NCI-H2107 treated with DMSO at 0.1 percent for 48 hours (cell line): ENCODE results near the gene OPN3.

Experiments used
- DNase-seq: peaks from one replicate; lab custom pipeline; 2025; ENCODE audit not compliant: unreplicated experiment; lab: John Stamatoyannopoulos, UW

The OPN3 gene

GRCh38 chr1:241646201-241646600, 6.0 kb upstream of the OPN3 start:
- DNase-seq = no peak

DNA sequence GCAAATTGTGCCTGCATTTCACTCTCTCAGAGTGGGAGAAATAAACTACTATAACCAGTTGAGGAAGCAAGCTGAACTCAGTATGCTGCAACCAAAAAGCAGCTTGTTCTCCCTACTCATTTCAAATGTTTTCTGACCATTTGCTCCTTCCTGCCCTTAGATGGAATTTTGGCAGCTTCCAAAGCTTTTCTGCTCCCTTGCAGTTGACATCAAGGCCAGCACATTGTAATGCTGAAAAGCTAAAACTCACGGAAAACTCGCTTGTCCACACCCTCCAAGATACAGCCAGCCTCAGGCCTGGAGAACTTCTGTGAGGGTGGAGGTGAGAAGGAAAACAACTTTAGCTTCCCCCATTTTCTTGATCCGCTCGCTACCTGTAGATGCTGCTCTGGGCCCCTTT, 5.0 kb upstream of the OPN3 start:
- DNase-seq = no peak

DNA sequence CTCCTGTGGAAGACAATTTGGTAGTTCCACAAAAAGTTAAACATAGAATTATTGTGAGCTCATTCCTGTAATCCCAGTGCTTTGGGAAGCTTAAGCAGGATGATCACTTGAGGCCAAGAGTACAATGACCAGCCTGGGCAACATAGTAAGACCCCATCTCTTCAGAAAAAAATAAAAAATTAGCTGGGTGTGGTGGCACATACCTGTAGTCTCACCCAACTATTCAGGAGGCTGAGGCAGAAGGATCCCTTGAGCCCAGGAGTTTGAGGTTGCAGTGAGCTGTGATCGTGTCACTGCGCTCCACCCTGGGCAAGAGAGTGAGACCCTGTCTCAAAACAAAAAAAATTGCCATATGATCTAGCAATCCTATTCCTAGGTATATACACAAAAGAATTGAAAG, 4.1 kb upstream of the OPN3 start:
- DNase-seq = no peak

GRCh38 chr1:241642593-241642944, 2.4 kb upstream of the OPN3 start:
- no peak for DNase-seq

GRCh38 chr1:241641773-241642592, 1.8 kb upstream of the OPN3 start:
- no peak for DNase-seq

DNA sequence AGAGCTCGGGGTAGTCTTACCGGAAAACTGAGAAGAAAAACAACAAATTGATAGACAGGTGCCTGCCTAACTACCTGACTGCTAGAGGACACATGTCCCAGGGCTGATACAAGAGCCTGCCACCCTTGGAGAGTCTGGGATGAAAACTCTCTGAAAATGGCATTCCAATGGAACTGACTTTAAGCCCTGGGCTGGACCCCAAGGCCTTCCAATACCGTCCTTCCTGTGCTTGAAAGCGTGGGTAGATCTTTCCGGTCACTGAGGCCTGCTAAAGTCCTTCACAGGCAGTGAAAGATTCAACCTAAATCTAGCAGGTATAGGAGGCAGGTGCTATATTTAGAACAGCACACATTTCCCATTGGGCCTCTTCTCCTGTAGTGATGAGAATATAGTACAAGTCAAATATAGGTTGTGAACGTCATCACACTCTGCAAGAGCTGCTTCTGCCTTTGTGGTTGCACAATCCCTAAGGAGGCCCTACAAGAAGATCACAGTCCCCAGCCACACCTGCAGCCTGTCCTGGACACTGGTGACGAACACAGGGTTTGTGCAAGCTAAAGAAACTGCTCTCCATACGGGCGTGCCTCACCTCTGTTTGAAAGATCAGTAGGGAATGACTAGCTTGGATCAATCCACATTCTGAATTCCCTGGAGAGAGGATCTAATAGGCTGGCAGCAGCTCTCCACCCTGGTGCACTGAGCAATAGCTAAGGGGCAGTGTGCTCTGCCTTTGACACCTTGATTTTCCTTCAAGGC, 876 bp upstream of the OPN3 start:
- DNase-seq = peak; percentile 63

DNA sequence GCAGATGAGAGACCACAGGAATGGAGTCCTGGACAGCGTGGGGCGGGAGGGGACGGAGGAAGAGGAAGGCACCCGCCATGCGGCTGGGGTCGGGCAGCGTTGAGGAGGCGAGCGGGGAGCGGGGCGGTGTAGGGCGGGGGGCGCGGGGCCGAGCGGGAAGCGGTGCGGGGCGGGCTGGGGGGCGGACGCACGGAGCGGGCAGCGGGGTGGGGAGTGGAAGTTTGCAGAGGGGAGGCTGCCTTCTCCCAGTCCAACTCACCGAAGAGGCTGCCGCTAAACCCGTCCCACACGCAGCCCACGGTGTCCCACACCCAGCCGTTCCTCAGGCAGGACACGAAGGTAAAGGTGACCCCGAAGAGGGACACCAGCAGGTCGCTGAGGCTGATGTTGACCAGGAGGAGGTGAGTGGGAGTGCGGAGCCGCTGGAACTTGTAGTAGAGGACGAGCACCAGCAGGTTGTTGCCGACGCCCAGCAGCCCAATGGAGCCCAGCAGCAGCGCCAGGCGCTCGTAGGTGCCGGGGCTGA, 483 bp downstream of the OPN3 start:
- DNase-seq = no peak

GRCh38 chr1:241638909-241639622, 1.1 kb downstream of the OPN3 start:
- peak; percentile 42 for DNase-seq

DNA sequence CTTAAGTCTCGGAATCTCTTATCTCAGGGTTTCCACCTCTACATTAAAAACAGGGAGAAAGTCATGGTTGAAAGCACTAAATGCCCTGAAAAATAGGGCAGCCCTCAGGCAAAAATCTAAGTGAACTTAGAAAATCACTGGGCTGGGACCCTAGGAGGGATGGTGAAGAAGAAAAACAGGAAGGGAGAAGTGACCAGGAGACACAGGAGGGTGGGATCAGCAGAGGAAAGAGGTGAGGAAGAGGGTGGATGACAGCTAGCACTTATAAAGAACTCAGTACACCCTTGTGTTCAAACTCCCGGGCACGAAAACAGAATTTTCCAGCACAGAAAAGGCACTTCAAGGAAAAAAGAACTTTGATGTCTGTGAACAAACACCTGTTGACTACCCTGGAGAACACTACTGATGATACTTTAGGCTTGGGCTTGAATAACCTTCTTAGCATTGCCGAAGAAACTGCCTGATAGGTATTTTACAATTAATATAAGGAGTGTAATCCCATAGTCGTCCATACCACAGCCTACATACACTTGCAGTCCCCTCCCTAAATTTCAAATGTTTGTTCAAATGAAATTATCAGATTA, 2.0 kb downstream of the OPN3 start:
- no peak for DNase-seq

GRCh38 chr1:241637604-241638003, 2.6 kb downstream of the OPN3 start:
- DNase-seq = no peak

DNA sequence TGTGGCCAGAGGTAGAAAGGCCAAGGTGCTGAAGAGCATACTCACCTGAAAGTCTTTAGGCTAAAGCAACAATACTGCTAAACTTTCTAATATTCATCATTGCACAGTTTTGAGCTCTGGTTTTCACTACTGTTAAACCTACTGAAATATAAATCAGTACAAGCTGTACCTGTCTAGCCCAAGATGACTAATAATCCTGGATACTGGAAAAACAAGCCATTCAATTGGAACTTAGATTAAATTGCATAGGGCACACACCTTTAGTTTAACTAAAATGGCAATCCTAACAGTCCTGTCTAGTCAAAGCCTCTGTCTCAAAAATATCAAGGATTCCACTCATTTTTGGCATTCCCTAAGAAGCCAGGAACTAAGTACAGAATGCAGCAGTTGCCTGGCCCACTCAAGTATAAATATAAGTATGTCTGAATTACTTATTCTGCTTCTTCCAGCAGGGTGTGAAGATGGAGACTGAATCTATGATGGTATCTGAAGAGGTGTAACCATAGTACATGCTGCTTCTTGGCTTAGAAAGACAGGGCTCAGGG, 3.1 kb downstream of the OPN3 start:
- no peak for DNase-seq

DNA sequence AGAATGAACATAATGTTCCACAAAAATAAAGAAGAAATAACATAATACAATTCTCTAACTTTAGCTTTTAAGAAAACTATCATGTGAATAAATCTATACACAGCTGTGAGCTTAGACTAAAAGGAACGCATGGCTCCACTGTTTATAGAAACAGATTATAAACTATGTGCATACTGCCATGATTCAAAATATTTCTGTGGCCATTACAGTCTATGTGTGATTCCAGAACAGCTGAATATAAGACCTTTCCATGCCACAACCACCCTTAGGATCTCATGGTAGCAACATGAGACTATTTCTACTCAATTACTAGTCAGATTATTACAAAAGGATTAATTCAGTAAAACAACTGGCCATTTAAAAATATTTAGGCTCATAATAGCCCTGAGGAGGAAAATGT, 3.9 kb downstream of the OPN3 start:
- no peak for DNase-seq

GRCh38 chr1:241635556-241636152, 4.5 kb downstream of the OPN3 start:
- DNase-seq = no peak

DNA sequence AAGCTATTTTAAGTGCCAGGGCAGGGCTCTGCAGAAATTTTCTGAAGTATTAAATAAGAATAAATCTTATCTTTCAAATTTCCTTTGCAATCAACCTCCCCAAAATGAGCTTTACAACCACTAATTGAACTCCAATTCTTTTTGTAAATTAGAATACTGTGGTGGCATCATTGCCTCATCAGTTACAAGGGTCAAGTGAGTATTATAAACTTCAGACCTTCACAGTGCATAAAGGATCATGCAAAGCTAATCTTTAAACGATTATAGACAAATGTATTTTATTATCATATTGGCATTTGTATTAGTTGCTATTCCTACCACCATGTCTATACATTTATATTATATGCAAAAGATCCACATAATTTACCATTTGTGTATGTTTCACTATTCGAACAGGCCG, 7.2 kb downstream of the OPN3 start:
- DNase-seq = no peak

DNA sequence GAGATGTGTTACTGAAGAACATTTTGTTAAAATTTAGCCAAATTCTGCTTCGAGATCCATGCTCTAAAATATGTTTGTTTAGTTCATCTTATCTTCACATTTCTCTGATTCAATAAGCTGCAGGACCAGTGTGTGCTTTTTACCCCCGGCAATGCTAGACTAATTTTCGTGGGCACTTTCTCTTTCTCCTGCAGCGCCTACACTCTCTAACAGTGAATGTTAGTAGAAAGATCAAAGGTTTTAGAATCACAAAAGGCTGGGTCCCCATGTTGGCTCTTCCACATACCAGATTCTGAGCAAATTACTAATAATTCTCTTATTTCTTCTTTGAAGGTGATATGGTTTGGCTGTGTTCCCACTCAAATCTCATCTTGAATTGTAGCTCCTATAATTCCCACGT, 8.5 kb downstream of the OPN3 start:
- no peak for DNase-seq

DNA sequence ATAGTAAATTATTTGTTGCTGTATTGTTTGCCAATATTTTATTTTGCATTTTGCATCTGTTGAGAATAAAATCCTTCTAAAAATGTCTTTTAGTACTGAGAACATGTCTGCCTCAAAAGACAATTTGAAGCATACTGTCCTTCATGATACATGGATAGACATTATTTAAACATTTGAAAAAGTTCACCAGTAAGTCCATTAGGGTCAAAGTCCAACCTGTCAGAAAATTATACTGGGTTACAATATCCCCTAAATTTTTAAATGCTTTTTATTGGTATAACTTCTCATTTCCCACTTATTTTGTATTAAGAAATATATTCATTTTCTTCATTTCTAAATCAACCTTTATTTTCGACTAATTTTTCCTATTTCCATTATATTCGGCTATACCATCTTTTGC, 9.3 kb downstream of the OPN3 start:
- DNase-seq = no peak

- DNase-seq = no peak
These were observed 9.7 kb downstream of the OPN3 start for GRCh38 chr1:241630476-241630875.

GRCh38 chr1:241630005-241630404, 10.2 kb downstream of the OPN3 start:
- DNase-seq = no peak

DNA sequence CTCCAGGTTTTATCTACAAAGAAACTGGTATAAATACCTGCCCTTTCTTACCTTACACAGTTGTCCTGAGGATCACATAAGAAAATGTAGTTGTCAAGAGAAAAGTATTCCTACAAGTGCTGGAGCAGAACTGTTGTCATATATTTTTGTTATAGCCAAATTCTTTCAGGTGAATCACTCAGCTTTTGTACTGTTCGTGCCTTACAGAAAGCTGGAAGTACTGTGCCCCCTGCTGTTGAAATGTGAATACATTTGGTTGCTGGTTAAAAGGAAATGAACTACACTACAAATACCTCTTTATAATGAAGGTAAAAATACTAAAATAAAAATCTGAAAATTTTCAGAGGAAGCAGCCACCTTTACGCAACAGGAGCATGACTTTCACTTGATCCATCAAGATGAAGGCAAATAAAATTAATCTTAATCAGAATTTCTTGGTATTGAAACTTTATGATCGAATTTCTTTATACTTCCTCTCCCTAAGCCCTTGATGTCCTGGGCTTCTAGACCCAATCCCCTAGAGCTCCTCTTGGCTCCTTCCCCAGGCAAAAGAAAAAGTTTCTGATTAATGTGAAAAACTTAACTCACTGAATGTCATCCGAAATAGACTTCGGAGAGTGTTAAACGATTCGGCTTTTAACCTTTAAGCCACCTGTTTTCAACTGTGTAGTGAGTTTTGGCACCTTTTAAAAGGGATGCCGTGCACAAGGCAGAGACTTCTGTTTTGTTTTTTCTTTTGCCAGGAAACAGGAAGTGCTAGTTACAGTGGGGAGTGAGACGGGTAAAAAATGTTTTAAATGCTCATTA, 12.5 kb downstream of the OPN3 start:
- peak; percentile 53 for DNase-seq

- no peak for DNase-seq
These were observed 15.2 kb downstream of the OPN3 start for GRCh38 chr1:241624935-241625334.
